AG04449 (cell line): ENCODE data around the gene TUBB4B.

Experiments
- CTCF ChIA-PET: fragments of 350-600 bp; formaldehyde crosslinking; extraction: SDS; loops from one replicate; lab custom pipeline; 2021; ENCODE audit warnings: antibody characterized with exemption; lab: Yijun Ruan, JAX
- POLR2A ChIA-PET: fragments of 400-600, 350-600 bp; formaldehyde crosslinking; extraction: SDS; loops from one replicate; lab custom pipeline; 2020; ENCODE audit warnings: antibody characterized with exemption, inconsistent platforms; lab: Yijun Ruan, JAX
- DNase-seq: peaks from one replicate; pipeline ENCODE4 v3.0.0-alpha.2; 2010; ENCODE audit warnings: low read depth, low spot score
- H3K4me3 ChIP-seq: 2 replicates; pipeline ENCODE4 v1.5.1; 2011; ENCODE audit warnings: low read depth, mild to moderate bottlenecking, control low read depth, low read length
- CTCF ChIP-seq: IDR thresholded peaks from one replicate; pipeline ENCODE4 v1.5.1; 2011; ENCODE audit warnings: mild to moderate bottlenecking, moderate library complexity, low read length, control low read depth, inconsistent platforms; ENCODE audit not compliant: insufficient read depth; ENCODE audit errors: missing control alignments

TUBB4B gene

DNA sequence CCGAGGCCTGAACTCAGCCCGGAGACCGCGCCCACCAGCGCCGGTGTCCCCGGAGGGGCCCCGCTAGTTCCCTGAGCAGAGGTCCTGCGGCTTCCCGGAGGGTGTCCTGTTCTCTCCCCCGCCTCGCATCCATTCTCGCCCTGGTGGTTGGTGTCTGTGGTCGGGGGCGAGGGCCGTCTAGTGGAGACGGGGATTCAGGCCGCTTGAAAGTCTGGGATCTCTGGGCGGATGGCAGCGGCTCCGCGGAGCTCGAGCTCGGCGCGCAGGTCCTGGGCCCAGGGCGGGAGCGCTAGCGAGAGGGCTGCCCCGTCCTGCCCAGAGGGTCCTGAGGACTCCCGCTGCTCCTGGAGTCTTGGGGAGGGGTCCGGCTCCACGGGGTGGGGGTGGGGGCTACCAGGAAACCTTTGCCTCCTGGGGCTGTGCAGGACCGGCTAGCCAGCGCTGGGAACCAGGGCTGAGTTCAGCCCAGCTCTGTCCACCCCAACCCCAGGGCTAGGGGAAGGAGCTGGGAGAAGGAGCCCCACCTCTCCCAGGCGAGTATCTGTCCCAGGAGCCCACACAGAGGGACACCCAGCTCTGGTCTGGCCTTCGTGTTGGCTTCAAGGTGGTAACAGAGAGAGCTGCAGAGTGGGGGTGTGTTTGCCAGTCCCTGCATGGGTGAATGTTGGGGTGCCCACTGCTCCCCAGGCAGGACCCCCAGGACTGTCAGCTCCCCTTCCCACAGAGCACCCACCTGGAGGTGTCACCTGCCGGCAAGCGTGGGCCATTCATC, 40.4 kb downstream of the TUBB4B start:
- TF ChIP-seq CTCF = no peak
- CTCF ChIA-PET = interaction anchor here (0.6 to 2.1 kb wide), 4 partner anchors 12 to 245 kb away, joined by 3 to 10 read pairs (median 4); no protein-coding TSS in a partner anchor
- DNase-seq = no peak
- no peak overlapping the region for H3K4me3 ChIP-seq
- POLR2A ChIA-PET = no interaction called here

DNA sequence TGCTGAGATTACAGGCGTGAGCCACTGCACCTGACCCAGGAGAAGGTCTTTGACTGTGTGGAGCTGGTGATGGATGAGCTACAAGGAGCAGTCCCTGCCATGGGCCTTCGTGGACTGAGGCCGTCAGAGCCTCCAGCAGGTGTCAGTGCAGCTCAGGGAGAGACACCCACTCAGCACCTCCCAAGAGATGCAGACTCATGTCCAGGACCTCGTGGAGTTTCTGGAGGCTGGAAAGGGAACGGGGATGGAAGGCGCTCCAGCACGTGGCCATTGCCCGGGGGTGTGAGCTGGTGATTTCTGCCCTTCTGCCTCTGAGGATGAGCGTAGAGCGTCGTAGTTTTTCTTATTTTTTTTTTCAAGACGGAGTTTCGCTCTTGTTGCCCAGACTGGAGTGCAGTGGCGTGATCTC, 45.9 kb downstream of the TUBB4B start:
- CTCF ChIA-PET = interaction anchor here (0.9 to 2.1 kb wide), 11 partner anchors 9 to 245 kb away, joined by 3 to 12 read pairs (median 5); partner anchors contain the start of genes NRARP and TOR4A
- no peak overlapping the region for H3K4me3 ChIP-seq
- no peak for DNase-seq
- TF ChIP-seq CTCF = peak; percentile 70
- POLR2A ChIA-PET = no interaction called here

DNA sequence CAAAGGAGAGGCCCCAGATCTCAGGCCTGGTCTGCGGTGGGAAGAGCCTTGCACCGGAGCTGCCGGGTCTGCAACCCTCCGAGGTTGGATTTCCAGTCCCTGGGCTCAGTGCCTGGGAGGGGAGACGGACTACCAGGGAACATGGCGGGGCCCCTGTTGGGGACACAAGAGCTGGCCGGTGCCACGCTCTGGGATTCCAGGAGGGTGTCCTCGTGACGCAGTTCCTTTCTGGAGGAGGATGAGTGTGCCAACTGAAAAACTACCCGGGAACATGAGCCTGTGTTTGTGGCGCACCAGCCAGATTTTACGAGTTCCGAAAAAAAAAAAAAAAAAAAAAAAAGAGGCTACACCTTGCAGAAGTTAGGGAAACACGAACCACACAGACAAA, 52.0 kb downstream of the TUBB4B start:
- POLR2A ChIA-PET = no interaction called here
- DNase-seq = no peak
- H3K4me3 ChIP-seq = no peak overlapping the region
- CTCF ChIA-PET = interaction anchor here (1.2 to 3.3 kb wide), 6 partner anchors 8 to 233 kb away, joined by 3 to 11 read pairs (median 8); partner anchors contain the start of genes EXD3, NOXA1 and NRARP
- no peak for TF ChIP-seq CTCF
